OCI-M2 (cell line): ENCODE results near the gene DUSP16.
"Not testable (repeated sequence)": the region's sequence is repeated elsewhere in the genome, so short reads cannot be mapped to it uniquely, and the experiment has no call there.

Source experiments
- DNase-seq: peaks from one replicate; lab custom pipeline; 2025; ENCODE audit not compliant: unreplicated experiment; lab: John Stamatoyannopoulos, UW

Gene DUSP16

GRCh38 chr12:12521888-12522287 lies 40.8 kb downstream of the DUSP16 start:
- no peak for DNase-seq

GRCh38 chr12:12521044-12521485 lies 41.6 kb downstream of the DUSP16 start:
- no peak for DNase-seq

- no peak for DNase-seq
These were observed 42.4 kb downstream of the DUSP16 start for GRCh38 chr12:12520273-12520672.

- no peak for DNase-seq
These were observed 43.2 kb downstream of the DUSP16 start for GRCh38 chr12:12519354-12519998.

- DNase-seq, result no peak
These were observed 43.7 kb downstream of the DUSP16 start for GRCh38 chr12:12518919-12519318.

- no peak for DNase-seq
These were observed 44.2 kb downstream of the DUSP16 start for GRCh38 chr12:12518464-12518845.

GRCh38 chr12:12513416-12514006 lies 49.2 kb downstream of the DUSP16 start:
- DNase-seq, result no peak

- DNase-seq, result no peak
These were observed 50.6 kb downstream of the DUSP16 start for GRCh38 chr12:12511895-12512711.

- no peak for DNase-seq
These were observed 51.5 kb downstream of the DUSP16 start for GRCh38 chr12:12511021-12511783.

- no peak for DNase-seq
These were observed 52.1 kb downstream of the DUSP16 start for GRCh38 chr12:12510551-12510950.

- no peak for DNase-seq
These were observed 52.5 kb downstream of the DUSP16 start for GRCh38 chr12:12510141-12510540.

- DNase-seq, result no peak
These were observed 54.1 kb downstream of the DUSP16 start for GRCh38 chr12:12508612-12509011.

- no peak for DNase-seq
These were observed 55.5 kb downstream of the DUSP16 start for GRCh38 chr12:12507121-12507520.

- DNase-seq, result no peak
These were observed 56.2 kb downstream of the DUSP16 start for GRCh38 chr12:12506496-12506890.

- no peak for DNase-seq
These were observed 56.8 kb downstream of the DUSP16 start for GRCh38 chr12:12505544-12506495.

- DNase-seq, result no peak
These were observed 59.1 kb downstream of the DUSP16 start for GRCh38 chr12:12503384-12504078.

- DNase-seq, result no peak
These were observed 59.9 kb downstream of the DUSP16 start for GRCh38 chr12:12502815-12503151.

GRCh38 chr12:12502130-12502814 lies 60.4 kb downstream of the DUSP16 start:
- DNase-seq, result not testable (repeated sequence)

GRCh38 chr12:12501121-12501520 lies 61.5 kb downstream of the DUSP16 start:
- DNase-seq, result no peak
